ENCODE data around the gene ZNF684.

ZNF684 gene

DNA sequence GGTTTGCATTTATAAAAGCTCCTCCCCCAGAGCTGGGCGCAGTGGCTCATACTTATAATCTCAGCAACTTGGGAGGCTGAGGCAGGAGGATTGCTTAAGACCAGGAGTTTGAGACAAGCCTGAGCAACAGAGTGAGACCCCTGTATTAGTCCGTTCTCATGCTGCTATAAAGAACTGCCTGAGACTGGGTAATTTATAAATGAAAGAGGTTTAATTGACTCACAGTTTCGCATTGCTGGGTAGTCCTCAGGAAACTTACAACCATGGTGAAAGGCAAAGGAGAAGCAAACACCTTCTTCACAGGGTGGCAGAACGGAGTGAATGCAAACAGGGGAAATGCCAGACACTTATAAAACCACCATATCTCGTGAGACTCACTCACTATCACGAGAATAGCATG, 52.5 kb downstream of the ZNF684 start:
- TF ChIP-seq, protein P1, sequence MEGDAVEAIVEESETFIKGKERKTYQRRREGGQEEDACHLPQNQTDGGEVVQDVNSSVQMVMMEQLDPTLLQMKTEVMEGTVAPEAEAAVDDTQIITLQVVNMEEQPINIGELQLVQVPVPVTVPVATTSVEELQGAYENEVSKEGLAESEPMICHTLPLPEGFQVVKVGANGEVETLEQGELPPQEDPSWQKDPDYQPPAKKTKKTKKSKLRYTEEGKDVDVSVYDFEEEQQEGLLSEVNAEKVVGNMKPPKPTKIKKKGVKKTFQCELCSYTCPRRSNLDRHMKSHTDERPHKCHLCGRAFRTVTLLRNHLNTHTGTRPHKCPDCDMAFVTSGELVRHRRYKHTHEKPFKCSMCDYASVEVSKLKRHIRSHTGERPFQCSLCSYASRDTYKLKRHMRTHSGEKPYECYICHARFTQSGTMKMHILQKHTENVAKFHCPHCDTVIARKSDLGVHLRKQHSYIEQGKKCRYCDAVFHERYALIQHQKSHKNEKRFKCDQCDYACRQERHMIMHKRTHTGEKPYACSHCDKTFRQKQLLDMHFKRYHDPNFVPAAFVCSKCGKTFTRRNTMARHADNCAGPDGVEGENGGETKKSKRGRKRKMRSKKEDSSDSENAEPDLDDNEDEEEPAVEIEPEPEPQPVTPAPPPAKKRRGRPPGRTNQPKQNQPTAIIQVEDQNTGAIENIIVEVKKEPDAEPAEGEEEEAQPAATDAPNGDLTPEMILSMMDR (IDR thresholded peaks at IDR 0.05) = no peak
- Histone ChIP-seq H3K9ac (no peak overlapping the region), H3K9me3 (ENCODE audit: control insufficient read depth, low read length) (no peaks in the 10 kb centered on the region), H3K36me3 (ENCODE audit: control insufficient read depth, insufficient read depth, low read length) (no peaks in the 10 kb centered on the region), H3K4me3 (ENCODE audit: low read depth, low read length) (no peak overlapping the region), H3K4me1 (no peaks in the 10 kb centered on the region), H3K4me2 (ENCODE audit: low read length) (no peak overlapping the region), H2AFZ (no peak overlapping the region), H3K27me3 (ENCODE audit: control insufficient read depth, insufficient read depth, low read length) (no peaks in the 10 kb centered on the region), H3K79me2 (no peaks in the 10 kb centered on the region), H3K27ac (no peak overlapping the region)

DNA sequence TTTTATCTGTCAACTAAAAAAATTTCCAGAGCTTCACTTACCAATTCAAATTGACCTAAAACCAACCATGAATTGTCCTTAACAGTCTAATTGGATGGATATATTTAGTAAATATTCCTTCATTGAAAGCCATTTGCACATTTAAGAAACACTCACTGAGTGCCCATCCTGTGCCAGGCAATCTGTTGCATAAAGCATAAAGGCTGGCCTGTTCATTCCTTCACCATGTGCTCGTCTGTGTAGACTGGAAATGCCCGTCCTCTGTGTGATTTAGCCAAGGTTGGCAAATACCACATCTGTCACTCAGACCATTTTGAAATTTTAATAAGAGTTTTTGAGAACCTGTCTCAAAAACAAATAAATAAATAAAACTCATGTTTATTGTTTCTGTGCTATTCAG, 57.1 kb downstream of the ZNF684 start:
- Histone ChIP-seq H3K4me1 (no peaks in the 10 kb centered on the region), H3K27me3 (ENCODE audit: control insufficient read depth, insufficient read depth, low read length) (no peaks in the 10 kb centered on the region), H3K4me3 (ENCODE audit: low read depth, low read length) (no peak overlapping the region), H3K9me3 (ENCODE audit: control insufficient read depth, low read length) (no peaks in the 10 kb centered on the region), H3K9ac (no peak overlapping the region), H3K36me3 (ENCODE audit: control insufficient read depth, insufficient read depth, low read length) (no peaks in the 10 kb centered on the region), H3K79me2 (no peaks in the 10 kb centered on the region), H3K27ac (no peak overlapping the region), H2AFZ (no peak overlapping the region), H3K4me2 (ENCODE audit: low read length) (no peak overlapping the region)
- TF ChIP-seq, protein P1 (IDR thresholded peaks at IDR 0.05) = no peak

DNA sequence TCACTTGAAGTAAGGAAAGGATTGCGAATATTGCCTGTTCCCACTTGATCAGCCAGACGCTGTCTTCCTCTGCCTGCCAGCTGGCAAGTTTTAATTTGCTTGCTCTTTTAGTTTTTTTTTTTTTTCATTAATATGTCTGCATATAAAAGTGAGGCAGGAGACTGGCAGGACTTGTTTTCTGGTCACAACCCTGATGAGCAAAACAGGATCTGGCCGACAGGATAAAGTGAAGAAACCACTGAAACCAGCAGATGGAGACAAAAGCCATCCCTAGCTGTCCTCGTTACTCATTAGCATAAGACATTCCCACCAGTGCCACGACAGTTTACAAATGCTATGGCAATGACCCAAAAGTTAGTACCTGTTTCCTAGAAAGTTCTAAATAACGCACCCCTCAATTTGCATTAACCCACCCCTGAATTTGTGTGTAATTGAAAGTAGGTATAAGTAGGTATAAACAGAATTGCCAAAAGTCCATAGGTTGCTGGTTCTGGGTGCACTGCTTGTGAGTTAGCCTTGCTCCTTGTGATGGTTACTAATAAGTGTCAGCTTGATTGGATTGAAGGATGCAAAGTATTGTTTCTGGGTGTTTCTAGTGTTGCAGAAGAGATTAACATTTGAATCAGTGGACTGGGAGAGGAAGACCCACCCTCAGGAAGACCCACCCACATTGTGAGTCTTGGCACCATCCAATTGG, 60.8 kb downstream of the ZNF684 start:
- TF ChIP-seq, protein P1 (IDR thresholded peaks at IDR 0.05) = no peak
- H3K4me3 ChIP-seq (ENCODE audit: low read depth, low read length) = no peak overlapping the region
- H3K27me3 ChIP-seq (ENCODE audit: control insufficient read depth, insufficient read depth, low read length) = no peaks in the 10 kb centered on the region
- H3K4me1 ChIP-seq = no peaks in the 10 kb centered on the region
- no peak overlapping the region for H2AFZ ChIP-seq
- H3K36me3 ChIP-seq (ENCODE audit: control insufficient read depth, insufficient read depth, low read length) = no peaks in the 10 kb centered on the region
- H3K4me2 ChIP-seq (ENCODE audit: low read length) = no peak overlapping the region
- no peaks in the 10 kb centered on the region for H3K9me3 ChIP-seq (ENCODE audit: control insufficient read depth, low read length)
- H3K79me2 ChIP-seq = no peaks in the 10 kb centered on the region
- H3K9ac ChIP-seq = no peak overlapping the region
- H3K27ac ChIP-seq = no peak overlapping the region

DNA sequence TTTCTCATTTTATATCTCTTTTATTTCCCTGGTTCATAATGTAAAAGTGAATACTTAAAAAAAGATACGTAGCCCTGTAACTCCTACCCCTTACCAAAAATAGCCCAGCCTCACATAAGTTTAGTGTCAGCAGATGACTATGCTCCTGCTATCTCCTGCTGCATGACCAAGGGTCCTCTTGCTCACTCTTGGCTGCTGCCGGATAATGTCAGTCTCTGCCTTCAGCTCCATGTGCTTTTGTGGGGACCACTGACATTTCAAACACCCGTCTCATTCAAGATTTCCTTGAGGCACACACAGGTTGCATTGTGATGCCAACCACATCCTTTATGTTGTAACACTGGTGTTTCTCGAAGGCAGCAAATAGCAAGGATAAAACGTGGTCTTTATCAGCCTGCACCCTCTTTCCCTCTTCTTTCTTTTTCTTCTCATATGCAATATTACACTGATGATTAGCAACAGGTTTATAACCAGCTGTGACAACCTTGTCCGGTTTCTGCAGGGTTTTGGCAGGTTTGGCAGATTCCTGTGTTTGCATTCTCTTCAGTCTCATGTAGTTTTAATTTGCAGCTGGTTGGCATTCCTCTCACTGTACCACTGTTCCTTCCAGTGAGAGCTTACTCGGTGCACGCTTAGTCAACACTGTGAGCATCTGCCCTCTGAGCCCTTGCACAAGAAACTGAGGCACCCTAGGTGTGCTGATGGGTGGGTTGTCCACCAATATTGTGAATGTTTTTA, 62.2 kb downstream of the ZNF684 start:
- Histone ChIP-seq H3K4me3 (ENCODE audit: low read depth, low read length) (no peak overlapping the region), H3K27ac (no peak overlapping the region), H3K9ac (no peak overlapping the region), H3K27me3 (ENCODE audit: control insufficient read depth, insufficient read depth, low read length) (no peaks in the 10 kb centered on the region), H3K36me3 (ENCODE audit: control insufficient read depth, insufficient read depth, low read length) (no peaks in the 10 kb centered on the region), H3K4me2 (ENCODE audit: low read length) (no peak overlapping the region), H3K9me3 (ENCODE audit: control insufficient read depth, low read length) (no peaks in the 10 kb centered on the region), H3K4me1 (no peaks in the 10 kb centered on the region), H2AFZ (no peak overlapping the region), H3K79me2 (no peaks in the 10 kb centered on the region)
- TF ChIP-seq, protein P1 (IDR thresholded peaks at IDR 0.05) = no peak

DNA sequence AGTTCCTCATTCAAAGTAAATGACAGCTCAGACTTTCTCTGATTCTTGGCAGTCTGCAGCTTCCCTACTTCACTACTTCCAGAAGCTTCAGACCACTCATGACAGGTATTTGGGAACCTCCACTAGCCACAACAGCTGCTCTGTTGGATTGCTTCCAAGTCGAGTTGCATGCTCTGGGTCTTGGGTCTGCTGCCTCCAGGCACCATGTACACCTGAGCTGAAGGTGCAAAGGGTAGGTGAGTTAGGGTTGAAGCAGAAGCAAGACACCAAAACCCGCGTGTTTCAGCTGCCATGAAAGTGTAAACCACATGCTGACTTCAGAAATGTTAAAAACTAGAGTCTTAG, 62.7 kb downstream of the ZNF684 start:
- no peak overlapping the region for H3K4me3 ChIP-seq (ENCODE audit: low read depth, low read length)

More for the DNA sequence above, 62.7 kb downstream of the ZNF684 start:
- H2AFZ ChIP-seq = no peak overlapping the region
- H3K27ac ChIP-seq = no peak overlapping the region
- H3K4me2 ChIP-seq (ENCODE audit: low read length) = no peak overlapping the region
- TF ChIP-seq, protein P1 (IDR thresholded peaks at IDR 0.05) = no peak
- H3K9ac ChIP-seq = no peak overlapping the region
- no peaks in the 10 kb centered on the region for H3K36me3 ChIP-seq (ENCODE audit: control insufficient read depth, insufficient read depth, low read length)
- no peaks in the 10 kb centered on the region for H3K27me3 ChIP-seq (ENCODE audit: control insufficient read depth, insufficient read depth, low read length)
- H3K79me2 ChIP-seq = no peaks in the 10 kb centered on the region
- H3K9me3 ChIP-seq (ENCODE audit: control insufficient read depth, low read length) = no peaks in the 10 kb centered on the region
- H3K4me1 ChIP-seq = no peaks in the 10 kb centered on the region

Measured in parathyroid adenoma (tissue), 2 donors.